Measurements from ENCODE around the gene CALCR.

Gene CALCR

GRCh38 chr7:93558705-93559614, 15.6 kb downstream of the CALCR start:
- H3K27me3 ChIP-seq (ENCODE audit: control insufficient read depth, insufficient read depth, low read length): no peaks in the 10 kb centered on the region

DNA sequence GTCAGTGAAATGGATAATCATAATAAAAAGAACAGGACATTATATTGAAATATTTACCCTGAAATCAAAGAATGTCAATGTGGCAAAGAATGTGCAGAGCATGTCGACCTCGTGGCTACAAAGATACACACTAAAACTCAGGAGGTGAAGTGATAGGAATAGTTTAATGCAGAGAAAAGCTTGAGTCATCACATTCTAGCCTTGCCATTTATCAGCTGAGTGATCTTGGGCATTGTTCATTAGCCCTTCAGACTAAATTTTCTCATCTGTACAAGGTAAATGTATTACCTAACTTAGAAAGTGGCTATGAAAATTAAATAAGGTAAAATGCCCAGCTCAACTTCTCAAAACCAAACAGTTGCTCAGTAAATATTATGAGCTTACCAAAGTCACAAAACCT, 22.6 kb downstream of the CALCR start:
- no peaks in the 10 kb centered on the region for H3K27me3 ChIP-seq (ENCODE audit: control insufficient read depth, insufficient read depth, low read length)
- H3K9ac ChIP-seq (ENCODE audit: low read depth, low read length): no peak overlapping the region
- no peaks in the 10 kb centered on the region for H3K9me3 ChIP-seq (ENCODE audit: control insufficient read depth, insufficient read depth, low read length)
- no peaks in the 10 kb centered on the region for H3K36me3 ChIP-seq (ENCODE audit: control insufficient read depth, insufficient read depth, low read length)
- no peaks in the 10 kb centered on the region for H3K4me1 ChIP-seq (ENCODE audit: control insufficient read depth, insufficient read depth, low read length)
- no peak overlapping the region for H3K4me3 ChIP-seq (ENCODE audit: low read depth, low read length)

More at GRCh38 chr7:93558705-93559614, 15.6 kb downstream of the CALCR start:
- Histone ChIP-seq H3K4me3 (ENCODE audit: low read depth, low read length) (no peak overlapping the region), H3K9me3 (ENCODE audit: control insufficient read depth, insufficient read depth, low read length) (no peaks in the 10 kb centered on the region), H3K9ac (ENCODE audit: low read depth, low read length) (no peak overlapping the region), H3K4me1 (ENCODE audit: control insufficient read depth, insufficient read depth, low read length) (peaks cover 13% of the 10 kb centered on the region), H3K36me3 (ENCODE audit: control insufficient read depth, insufficient read depth, low read length) (no peaks in the 10 kb centered on the region)

DNA sequence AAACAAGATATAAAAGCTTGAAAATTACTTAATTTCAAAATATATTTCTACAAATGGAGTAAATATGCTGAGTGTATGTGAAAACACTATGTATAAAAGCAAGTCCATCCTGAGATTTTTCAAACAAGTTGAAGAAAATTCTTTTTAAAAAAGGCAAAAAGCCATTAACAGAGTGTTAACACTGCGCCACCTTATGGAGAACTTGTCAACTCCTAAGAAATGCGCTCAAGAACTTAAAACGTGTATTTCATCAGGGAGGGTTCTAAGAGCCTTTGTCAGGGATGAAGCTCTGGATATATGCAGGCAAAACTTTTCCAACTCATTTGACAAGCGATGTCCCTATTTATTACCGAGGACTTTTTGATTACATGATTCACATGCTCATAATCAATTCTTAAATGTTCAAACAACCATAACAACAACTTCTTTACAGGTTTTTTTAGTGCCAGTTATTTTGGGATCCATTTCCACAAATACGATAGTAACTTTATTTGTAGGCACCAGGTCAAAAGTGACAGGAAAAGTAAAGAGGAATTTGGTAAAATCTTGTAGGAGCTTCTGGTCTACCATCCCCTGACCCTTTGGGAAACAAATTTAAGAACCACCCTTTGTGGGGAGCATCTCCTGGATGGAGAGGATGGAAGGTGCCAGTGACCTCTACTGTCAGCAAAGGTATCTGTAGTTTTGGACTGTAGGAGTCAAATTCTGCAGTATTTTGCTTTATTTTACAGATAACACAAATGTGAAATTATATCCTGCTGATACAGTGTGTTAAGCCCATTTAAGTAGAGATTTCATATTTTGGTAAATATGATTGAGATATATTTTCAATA, 23.2 kb downstream of the CALCR start:
- Histone ChIP-seq H3K36me3 (ENCODE audit: control insufficient read depth, insufficient read depth, low read length) (no peaks in the 10 kb centered on the region), H3K9me3 (ENCODE audit: control insufficient read depth, insufficient read depth, low read length) (no peaks in the 10 kb centered on the region), H3K27me3 (ENCODE audit: control insufficient read depth, insufficient read depth, low read length) (no peaks in the 10 kb centered on the region), H3K4me3 (ENCODE audit: low read depth, low read length) (no peak overlapping the region), H3K9ac (ENCODE audit: low read depth, low read length) (no peak overlapping the region), H3K4me1 (ENCODE audit: control insufficient read depth, insufficient read depth, low read length) (no peaks in the 10 kb centered on the region)

DNA sequence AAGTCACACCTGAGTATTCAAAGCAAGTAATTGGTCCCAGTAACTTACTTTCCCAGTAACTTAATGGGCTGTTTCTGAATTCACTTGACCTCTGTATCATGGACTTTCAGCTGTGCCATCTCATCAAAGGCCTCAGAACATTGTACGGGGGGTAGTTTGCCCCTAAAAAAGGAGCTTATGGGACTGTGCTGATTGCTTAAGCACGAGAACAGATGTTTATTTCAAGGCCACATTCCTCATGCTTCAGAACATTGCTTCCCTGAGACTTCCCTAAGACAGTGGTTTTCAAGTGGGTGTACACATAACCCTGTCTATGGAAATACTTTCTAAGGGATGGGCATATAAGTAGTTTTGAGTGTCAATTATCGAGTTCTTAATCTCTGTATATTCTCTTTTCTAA, 26.8 kb downstream of the CALCR start:
- no peak overlapping the region for H3K4me3 ChIP-seq (ENCODE audit: low read depth, low read length)
- H3K4me1 ChIP-seq (ENCODE audit: control insufficient read depth, insufficient read depth, low read length): no peaks in the 10 kb centered on the region
- H3K9ac ChIP-seq (ENCODE audit: low read depth, low read length): no peak overlapping the region
- H3K9me3 ChIP-seq (ENCODE audit: control insufficient read depth, insufficient read depth, low read length): no peaks in the 10 kb centered on the region
- no peaks in the 10 kb centered on the region for H3K27me3 ChIP-seq (ENCODE audit: control insufficient read depth, insufficient read depth, low read length)
- no peaks in the 10 kb centered on the region for H3K36me3 ChIP-seq (ENCODE audit: control insufficient read depth, insufficient read depth, low read length)

DNA sequence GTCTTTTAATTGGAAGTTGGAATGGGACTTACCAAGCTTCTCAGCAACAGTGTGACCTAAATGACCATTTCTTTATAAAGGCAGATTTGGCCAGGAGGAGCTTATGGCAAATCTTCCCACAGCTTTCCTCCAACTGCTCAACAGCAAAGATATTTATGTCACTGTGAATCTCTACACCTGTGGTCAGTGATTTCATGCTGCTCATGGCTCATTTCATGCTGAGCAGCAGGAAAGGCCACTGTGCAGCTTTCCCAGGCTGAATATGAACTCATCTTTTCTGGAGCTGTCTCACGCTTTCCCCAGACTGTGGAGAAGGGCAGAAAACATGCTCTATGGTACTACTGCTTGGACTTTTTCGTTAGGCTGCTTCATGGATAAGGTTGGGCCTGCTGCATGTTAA, 29.8 kb downstream of the CALCR start:
- H3K9me3 ChIP-seq (ENCODE audit: control insufficient read depth, insufficient read depth, low read length): no peaks in the 10 kb centered on the region
- no peaks in the 10 kb centered on the region for H3K4me1 ChIP-seq (ENCODE audit: control insufficient read depth, insufficient read depth, low read length)
- no peaks in the 10 kb centered on the region for H3K36me3 ChIP-seq (ENCODE audit: control insufficient read depth, insufficient read depth, low read length)
- H3K9ac ChIP-seq (ENCODE audit: low read depth, low read length): no peak overlapping the region
- H3K27me3 ChIP-seq (ENCODE audit: control insufficient read depth, insufficient read depth, low read length): no peaks in the 10 kb centered on the region
- no peak overlapping the region for H3K4me3 ChIP-seq (ENCODE audit: low read depth, low read length)

DNA sequence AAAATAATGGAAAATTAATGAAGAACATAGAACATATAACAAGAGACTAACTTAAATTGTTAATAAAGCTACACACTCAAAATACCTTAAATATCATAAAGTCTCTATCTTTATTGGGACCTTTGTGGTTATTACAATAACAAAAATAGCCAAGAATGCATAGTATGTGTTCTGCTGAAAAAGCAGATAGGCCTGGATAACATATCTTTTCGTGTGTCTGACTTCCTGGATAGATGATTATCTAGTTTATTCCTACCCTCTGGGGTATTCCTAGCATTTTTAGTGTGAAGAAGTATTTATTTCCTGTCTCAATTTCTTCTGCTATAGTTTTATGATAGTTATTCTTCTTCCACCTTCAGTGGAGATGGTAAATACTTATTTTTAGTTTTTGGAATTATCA, 36.5 kb downstream of the CALCR start:
- Histone ChIP-seq H3K36me3 (ENCODE audit: control insufficient read depth, insufficient read depth, low read length) (no peaks in the 10 kb centered on the region), H3K9me3 (ENCODE audit: control insufficient read depth, insufficient read depth, low read length) (no peaks in the 10 kb centered on the region), H3K4me3 (ENCODE audit: low read depth, low read length) (no peak overlapping the region), H3K4me1 (ENCODE audit: control insufficient read depth, insufficient read depth, low read length) (no peaks in the 10 kb centered on the region), H3K9ac (ENCODE audit: low read depth, low read length) (no peak overlapping the region), H3K27me3 (ENCODE audit: control insufficient read depth, insufficient read depth, low read length) (no peaks in the 10 kb centered on the region)

GRCh38 chr7:93535616-93536015, 38.9 kb downstream of the CALCR start:
- Histone ChIP-seq H3K36me3 (ENCODE audit: control insufficient read depth, insufficient read depth, low read length) (no peaks in the 10 kb centered on the region), H3K9me3 (ENCODE audit: control insufficient read depth, insufficient read depth, low read length) (no peaks in the 10 kb centered on the region), H3K4me3 (ENCODE audit: low read depth, low read length) (no peak overlapping the region), H3K4me1 (ENCODE audit: control insufficient read depth, insufficient read depth, low read length) (no peaks in the 10 kb centered on the region), H3K27me3 (ENCODE audit: control insufficient read depth, insufficient read depth, low read length) (no peaks in the 10 kb centered on the region), H3K9ac (ENCODE audit: low read depth, low read length) (no peak overlapping the region)

- Histone ChIP-seq H3K4me1 (ENCODE audit: control insufficient read depth, insufficient read depth, low read length) (no peaks in the 10 kb centered on the region), H3K9ac (ENCODE audit: low read depth, low read length) (no peak overlapping the region), H3K9me3 (ENCODE audit: control insufficient read depth, insufficient read depth, low read length) (no peaks in the 10 kb centered on the region)
These were observed 43.8 kb downstream of the CALCR start for GRCh38 chr7:93530701-93531100.

DNA sequence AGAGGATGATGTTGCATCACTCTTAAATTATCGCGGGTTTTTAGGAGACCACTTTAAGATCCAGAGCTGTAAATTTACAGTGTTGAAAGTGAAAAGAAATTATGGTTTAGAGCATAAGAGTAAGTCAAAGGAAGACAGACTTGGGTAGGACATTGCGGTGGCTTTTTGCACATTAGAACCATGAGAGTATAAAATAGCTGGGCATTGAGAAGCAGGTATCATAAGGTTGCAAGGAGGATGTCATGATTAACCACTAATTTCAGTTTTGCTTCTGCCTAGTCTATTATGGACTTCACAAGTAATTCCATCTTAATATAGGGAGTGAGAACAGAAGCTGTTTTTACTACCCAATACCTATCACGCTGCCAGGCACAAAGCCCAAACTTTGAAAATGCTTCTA, 57.7 kb downstream of the CALCR start:
- H3K36me3 ChIP-seq (ENCODE audit: control insufficient read depth, insufficient read depth, low read length): no peaks in the 10 kb centered on the region
- H3K27me3 ChIP-seq (ENCODE audit: control insufficient read depth, insufficient read depth, low read length): no peaks in the 10 kb centered on the region

More at GRCh38 chr7:93530701-93531100, 43.8 kb downstream of the CALCR start:
- Histone ChIP-seq H3K4me3 (ENCODE audit: low read depth, low read length) (no peak overlapping the region), H3K27me3 (ENCODE audit: control insufficient read depth, insufficient read depth, low read length) (no peaks in the 10 kb centered on the region), H3K36me3 (ENCODE audit: control insufficient read depth, insufficient read depth, low read length) (no peaks in the 10 kb centered on the region)

GRCh38 chr7:93515144-93515543, 59.4 kb downstream of the CALCR start:
- Histone ChIP-seq H3K9ac (ENCODE audit: low read depth, low read length) (no peak overlapping the region), H3K36me3 (ENCODE audit: control insufficient read depth, insufficient read depth, low read length) (no peaks in the 10 kb centered on the region), H3K4me1 (ENCODE audit: control insufficient read depth, insufficient read depth, low read length) (no peaks in the 10 kb centered on the region), H3K9me3 (ENCODE audit: control insufficient read depth, insufficient read depth, low read length) (no peaks in the 10 kb centered on the region), H3K27me3 (ENCODE audit: control insufficient read depth, insufficient read depth, low read length) (no peaks in the 10 kb centered on the region), H3K4me3 (ENCODE audit: low read depth, low read length) (no peak overlapping the region)

More for the DNA sequence above, 57.7 kb downstream of the CALCR start:
- H3K9ac ChIP-seq (ENCODE audit: low read depth, low read length): no peak overlapping the region
- no peaks in the 10 kb centered on the region for H3K9me3 ChIP-seq (ENCODE audit: control insufficient read depth, insufficient read depth, low read length)
- H3K4me3 ChIP-seq (ENCODE audit: low read depth, low read length): no peak overlapping the region
- no peaks in the 10 kb centered on the region for H3K4me1 ChIP-seq (ENCODE audit: control insufficient read depth, insufficient read depth, low read length)

- H3K4me1 ChIP-seq (ENCODE audit: control insufficient read depth, insufficient read depth, low read length): no peaks in the 10 kb centered on the region
- no peaks in the 10 kb centered on the region for H3K27me3 ChIP-seq (ENCODE audit: control insufficient read depth, insufficient read depth, low read length)
- no peaks in the 10 kb centered on the region for H3K36me3 ChIP-seq (ENCODE audit: control insufficient read depth, insufficient read depth, low read length)
- H3K4me3 ChIP-seq (ENCODE audit: low read depth, low read length): no peak overlapping the region
- H3K9ac ChIP-seq (ENCODE audit: low read depth, low read length): no peak overlapping the region
- H3K9me3 ChIP-seq (ENCODE audit: control insufficient read depth, insufficient read depth, low read length): no peaks in the 10 kb centered on the region
These were observed 65.2 kb downstream of the CALCR start for GRCh38 chr7:93509303-93509702.

GRCh38 chr7:93503088-93503487, 71.4 kb downstream of the CALCR start:
- Histone ChIP-seq H3K4me1 (ENCODE audit: control insufficient read depth, insufficient read depth, low read length) (no peaks in the 10 kb centered on the region), H3K9ac (ENCODE audit: low read depth, low read length) (no peak overlapping the region), H3K36me3 (ENCODE audit: control insufficient read depth, insufficient read depth, low read length) (no peaks in the 10 kb centered on the region), H3K4me3 (ENCODE audit: low read depth, low read length) (no peak overlapping the region), H3K9me3 (ENCODE audit: control insufficient read depth, insufficient read depth, low read length) (no peaks in the 10 kb centered on the region), H3K27me3 (ENCODE audit: control insufficient read depth, insufficient read depth, low read length) (no peaks in the 10 kb centered on the region)

Measured in iPS-15b (cell line).